Loucy (cell line): ENCODE results near the gene RCAN2.

ENCODE experiments used
- H2AFZ ChIP-seq: fragments of 200-600 bp; sonication (generic); 2 replicates; pipeline ENCODE4 v1.6.0; 2016; ENCODE audit warnings: antibody characterized with exemption, mild to moderate bottlenecking, low read length, moderate library complexity
- H3F3A ChIP-seq: fragments of 200-600 bp; 2 replicates; pipeline ENCODE4 v1.6.0; 2016; ENCODE audit warnings: antibody characterized with exemption, low read depth, mild to moderate bottlenecking
- H3K27me3 ChIP-seq: fragments of 200-600 bp; sonication (generic); 2 replicates; pipeline ENCODE4 v1.6.1; 2014; ENCODE audit warnings: low read length, mild to moderate bottlenecking; ENCODE audit not compliant: insufficient read depth, poor library complexity, severe bottlenecking
- H3K36me3 ChIP-seq: fragments of 200-600 bp; sonication (generic); 2 replicates; pipeline ENCODE4 v1.6.1; 2016; ENCODE audit warnings: low read length; ENCODE audit not compliant: insufficient read depth
- H3K4me1 ChIP-seq: fragments of 200-600 bp; sonication (generic); 2 replicates; pipeline ENCODE4 v1.5.1; 2014; ENCODE audit warnings: low read length, mild to moderate bottlenecking; ENCODE audit not compliant: insufficient read depth, poor library complexity, severe bottlenecking
- H3K4me2 ChIP-seq: fragments of 200-600 bp; sonication (generic); 2 replicates; pipeline ENCODE4 v1.6.0; 2014; ENCODE audit warnings: antibody characterized with exemption, low read length, low read depth, mild to moderate bottlenecking; ENCODE audit not compliant: poor library complexity, severe bottlenecking
- H3K4me3 ChIP-seq: fragments of 200-600 bp; sonication (generic); 2 replicates; pipeline ENCODE4 v1.5.1; 2014; ENCODE audit warnings: low read length, mild to moderate bottlenecking, mixed read lengths; ENCODE audit not compliant: poor library complexity, severe bottlenecking
- H3K79me2 ChIP-seq: fragments of 200-600 bp; sonication (generic); 2 replicates; pipeline ENCODE4 v1.6.1; 2014; ENCODE audit warnings: low read length; ENCODE audit not compliant: insufficient read depth
- H3K9ac ChIP-seq: fragments of 200-600 bp; sonication (generic); 2 replicates; pipeline ENCODE4 v1.6.0; 2014; ENCODE audit warnings: mild to moderate bottlenecking, low read depth, low read length, moderate library complexity; ENCODE audit not compliant: poor library complexity, severe bottlenecking
- H3K9me2 ChIP-seq: fragments of 200-600 bp; sonication (generic); replicated peaks from 2 replicates; pipeline ENCODE4 v1.6.1; 2016; ENCODE audit warnings: low read depth, low read length, mixed read lengths
- H3K9me3 ChIP-seq: fragments of 200-600 bp; sonication (generic); 2 replicates; pipeline ENCODE4 v1.6.1; 2014; ENCODE audit warnings: mild to moderate bottlenecking, antibody characterized with exemption, low read length, low read depth; ENCODE audit not compliant: insufficient read depth
- H4K20me1 ChIP-seq: fragments of 200-600 bp; sonication (generic); 2 replicates; pipeline ENCODE4 v1.6.0; 2014; ENCODE audit warnings: antibody characterized with exemption, low read length, mild to moderate bottlenecking; ENCODE audit not compliant: insufficient read depth, poor library complexity, severe bottlenecking
- EZH2phosphoT487 ChIP-seq: fragments of 200-600 bp; IDR thresholded peaks from 2 replicates; pipeline ENCODE4 v1.6.1; 2018; ENCODE audit warnings: antibody characterized with exemption, mild to moderate bottlenecking, moderate library complexity, borderline replicate concordance
- TF ChIP-seq, protein P1 (sequence below): fragments of 200-600 bp; sonication (generic); conservative IDR thresholded peaks from 2 replicates; pipeline ENCODE4 v1.5.1; 2014; ENCODE audit warnings: mild to moderate bottlenecking, antibody characterized with exemption, low read length

RCAN2 gene

DNA sequence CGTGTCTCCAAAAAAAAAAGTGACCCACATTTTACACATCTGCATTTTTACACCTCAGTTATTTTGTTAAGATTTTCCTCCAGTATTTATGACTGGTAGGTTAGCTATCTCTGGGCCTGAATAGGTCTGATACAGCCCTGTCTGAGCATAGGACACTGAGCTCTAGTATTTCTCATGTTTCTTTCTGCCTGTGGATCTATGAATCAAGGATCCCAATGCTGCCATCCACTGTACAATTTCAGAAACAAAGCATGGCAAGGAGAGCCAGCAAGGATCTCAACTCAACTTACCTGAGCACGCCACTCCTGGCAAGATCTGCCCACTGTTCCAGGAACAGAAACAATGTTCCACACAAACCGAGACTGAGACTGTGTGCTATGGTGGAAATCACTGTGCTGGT, 284.1 kb downstream of the RCAN2 start:
- TF ChIP-seq, protein P1, sequence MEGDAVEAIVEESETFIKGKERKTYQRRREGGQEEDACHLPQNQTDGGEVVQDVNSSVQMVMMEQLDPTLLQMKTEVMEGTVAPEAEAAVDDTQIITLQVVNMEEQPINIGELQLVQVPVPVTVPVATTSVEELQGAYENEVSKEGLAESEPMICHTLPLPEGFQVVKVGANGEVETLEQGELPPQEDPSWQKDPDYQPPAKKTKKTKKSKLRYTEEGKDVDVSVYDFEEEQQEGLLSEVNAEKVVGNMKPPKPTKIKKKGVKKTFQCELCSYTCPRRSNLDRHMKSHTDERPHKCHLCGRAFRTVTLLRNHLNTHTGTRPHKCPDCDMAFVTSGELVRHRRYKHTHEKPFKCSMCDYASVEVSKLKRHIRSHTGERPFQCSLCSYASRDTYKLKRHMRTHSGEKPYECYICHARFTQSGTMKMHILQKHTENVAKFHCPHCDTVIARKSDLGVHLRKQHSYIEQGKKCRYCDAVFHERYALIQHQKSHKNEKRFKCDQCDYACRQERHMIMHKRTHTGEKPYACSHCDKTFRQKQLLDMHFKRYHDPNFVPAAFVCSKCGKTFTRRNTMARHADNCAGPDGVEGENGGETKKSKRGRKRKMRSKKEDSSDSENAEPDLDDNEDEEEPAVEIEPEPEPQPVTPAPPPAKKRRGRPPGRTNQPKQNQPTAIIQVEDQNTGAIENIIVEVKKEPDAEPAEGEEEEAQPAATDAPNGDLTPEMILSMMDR: no peak
- no peak for TF ChIP-seq EZH2phosphoT487
- H3K4me2 ChIP-seq: no peak overlapping the region
- no peaks in the 10 kb centered on the region for H3K79me2 ChIP-seq
- H3K27me3 ChIP-seq: no peaks in the 10 kb centered on the region
- no peak overlapping the region for H3K4me3 ChIP-seq
- H3K4me1 ChIP-seq: no peaks in the 10 kb centered on the region
- H3F3A ChIP-seq: no peaks in the 10 kb centered on the region
- no peaks in the 10 kb centered on the region for H3K36me3 ChIP-seq
- H2AFZ ChIP-seq: no peak overlapping the region
- no peaks in the 10 kb centered on the region for H3K9me2 ChIP-seq
- no peaks in the 10 kb centered on the region for H4K20me1 ChIP-seq
- no peak overlapping the region for H3K9ac ChIP-seq
- no peaks in the 10 kb centered on the region for H3K9me3 ChIP-seq

DNA sequence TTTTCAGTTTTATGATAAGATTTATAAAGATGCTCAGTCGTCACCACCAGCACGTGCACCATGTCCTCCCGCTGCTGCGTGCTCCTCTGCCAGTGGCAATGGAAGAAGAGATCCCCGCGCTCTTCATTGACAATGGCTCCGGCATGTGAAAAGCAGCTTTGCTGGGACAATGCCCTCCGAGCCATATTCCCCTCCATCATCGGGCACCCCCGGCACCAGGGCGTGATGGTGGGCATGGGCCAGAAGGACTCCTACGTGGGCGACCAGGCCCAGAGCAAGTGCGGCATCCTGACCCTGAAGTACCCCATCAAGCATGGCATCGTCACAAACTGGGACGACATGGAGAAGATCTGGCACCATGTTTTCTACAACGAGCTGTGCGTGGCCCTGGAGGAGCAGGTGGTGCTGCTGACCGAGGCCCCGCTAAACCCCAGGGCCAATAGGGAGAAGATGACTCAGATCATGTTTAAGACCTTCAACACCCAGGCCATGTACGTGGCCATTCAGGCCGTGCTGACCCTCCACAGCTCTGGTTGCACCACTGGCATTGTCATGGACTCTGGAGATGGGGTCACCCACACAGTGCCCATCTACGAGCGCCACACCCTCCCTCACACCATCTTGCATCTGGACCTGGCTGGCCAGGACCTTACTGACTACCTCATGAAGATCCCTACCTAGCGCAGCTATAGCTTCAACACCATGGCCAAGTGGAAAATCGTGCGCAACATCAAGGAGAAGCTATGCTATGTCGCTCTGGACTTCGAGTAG, 286.2 kb downstream of the RCAN2 start:
- H3K9me2 ChIP-seq: no peaks in the 10 kb centered on the region
- no peaks in the 10 kb centered on the region for H4K20me1 ChIP-seq
- H3K9ac ChIP-seq: no peak overlapping the region
- no peaks in the 10 kb centered on the region for H3K79me2 ChIP-seq
- no peak overlapping the region for H2AFZ ChIP-seq
- no peaks in the 10 kb centered on the region for H3K27me3 ChIP-seq
- no peak overlapping the region for H3K4me2 ChIP-seq
- no peak for TF ChIP-seq EZH2phosphoT487
- TF ChIP-seq, protein P1: no peak
- H3K36me3 ChIP-seq: no peaks in the 10 kb centered on the region
- no peaks in the 10 kb centered on the region for H3F3A ChIP-seq
- no peak overlapping the region for H3K4me3 ChIP-seq
- no peaks in the 10 kb centered on the region for H3K4me1 ChIP-seq
- no peaks in the 10 kb centered on the region for H3K9me3 ChIP-seq

DNA sequence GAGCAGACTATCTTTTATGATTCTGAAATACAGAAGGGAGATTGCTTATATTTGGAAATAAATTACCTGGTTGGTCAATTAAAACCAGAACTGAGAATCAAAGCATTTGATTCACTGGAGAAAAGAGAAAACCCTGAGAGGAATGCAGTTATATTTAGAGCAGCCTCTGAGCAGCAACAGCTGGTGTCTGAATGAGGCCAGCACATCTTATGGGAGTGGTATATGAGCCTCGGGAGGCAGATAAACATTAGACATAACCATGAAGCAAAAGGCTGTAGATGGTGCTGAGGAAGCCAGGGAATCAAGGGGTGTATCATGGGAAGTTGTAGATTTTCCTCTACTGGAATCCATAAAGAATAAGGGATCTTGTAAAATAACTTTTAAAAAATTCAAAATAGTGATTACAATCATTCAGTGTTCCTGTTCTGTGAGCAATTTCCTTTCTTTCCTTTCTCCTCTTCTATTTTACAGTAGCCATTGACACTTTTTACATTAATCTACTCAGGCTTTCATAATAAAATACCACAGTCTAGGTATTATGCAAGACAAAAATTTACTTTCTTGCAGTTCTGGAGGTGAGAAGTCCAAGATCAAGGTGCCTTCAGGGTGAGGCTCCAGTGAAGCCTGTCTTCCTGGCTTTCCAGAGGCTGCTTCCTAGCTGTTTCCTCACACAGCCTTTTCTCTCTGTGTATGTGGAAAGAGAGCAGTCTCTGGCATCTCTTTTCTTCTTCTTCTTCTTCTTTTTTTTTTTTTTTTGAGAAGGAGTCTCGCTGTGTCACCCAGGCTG, 287.7 kb downstream of the RCAN2 start:
- Histone ChIP-seq H3K9me2 (no peaks in the 10 kb centered on the region), H3K9me3 (no peaks in the 10 kb centered on the region), H2AFZ (no peak overlapping the region), H3K4me3 (no peak overlapping the region), H3F3A (no peaks in the 10 kb centered on the region), H3K36me3 (no peaks in the 10 kb centered on the region), H4K20me1 (no peaks in the 10 kb centered on the region), H3K4me2 (no peak overlapping the region), H3K79me2 (no peaks in the 10 kb centered on the region), H3K4me1 (no peaks in the 10 kb centered on the region), H3K27me3 (no peaks in the 10 kb centered on the region), H3K9ac (no peak overlapping the region)
- TF ChIP-seq, protein P1: no peak
- no peak for TF ChIP-seq EZH2phosphoT487
